ENCODE measurements around the gene TSPAN12.

- no peak for TF ChIP-seq RARB (CRISPR knock-in tag; IDR thresholded peaks at IDR 0.05)
- TF ChIP-seq CREB5 (CRISPR knock-in tag; IDR thresholded peaks at IDR 0.05; ENCODE audit: low read depth), result no peak
- TF ChIP-seq ZFP30 (CRISPR knock-in tag; IDR thresholded peaks at IDR 0.05), result no peak
- no peak for TF ChIP-seq ZFP3 (CRISPR knock-in tag; IDR thresholded peaks at IDR 0.05)
- TF ChIP-seq ARNTL (CRISPR knock-in tag; IDR thresholded peaks at IDR 0.05; ENCODE audit: borderline replicate concordance, low read depth), result no peak
- TF ChIP-seq PATZ1 (CRISPR knock-in tag; IDR thresholded peaks at IDR 0.05; ENCODE audit: borderline replicate concordance), result no peak
Observed at GRCh38 chr7:120833546-120833945, 24.4 kb downstream of the TSPAN12 start.

Data from SK-N-SH treated with all-trans-retinoic acid at 6 μM for 48 hours (cell line).